Heart left ventricle (tissue), 13 donors: Measurements from ENCODE around the gene GMPPA.

Experiments used
- CTCF ChIP-seq, 12 donors: fragments of 200-600 bp; sonication (generic) in 4 of 12; IDR thresholded peaks; one replicate each; pipeline versions ENCODE4 v1.5.0 to v1.8.0; 2018 to 2022; ENCODE audit warnings: antibody characterized with exemption in 12 of 12, mild to moderate bottlenecking in 5 of 12
- POLR2A ChIP-seq, 2 donors: fragments of 450-650 bp; IDR thresholded peaks; one replicate each; pipeline ENCODE4 v1.6.1; 2017; ENCODE audit warnings: antibody characterized with exemption in 2 of 2, mild to moderate bottlenecking in 2 of 2, moderate library complexity in 2 of 2
- donor health status: ischemic (EF 13 %, LVEDD 7.1; RV severe dilation, severe dysfunction).
- donor health status: DM: no; HTN: yes; CAD: no.
- donor health status: DM: no; HTN: no; CAD: no.
- donor health status: ischemic (EF 25% LVEDD 6.9; RV normal size, moderate dysfunction).
- donor health status: ischemic (EF 25% LVEDD 5.7; RV mildly dilated, moderate dysfunction).
- donor health status: ischemic (EF 35%, LVEDD 5.7; RV mildly dilated, moderate dysfunction).
- donor health status: nonischemic (EF 11% LVEDD 7.7; RV severe dilation, severe dysfunction).
- donor health status: DM: yes; HTN: yes; CAD: no.
- donor health status: PGD.
- donor health status: ischemic (EF 29% LVEDD 5.4; RV normal size, mild dysfunction).
- donor health status: nonischemic (EF 23%, LVEDD 6.1; RV moderate dilation, normal function).

DNA sequence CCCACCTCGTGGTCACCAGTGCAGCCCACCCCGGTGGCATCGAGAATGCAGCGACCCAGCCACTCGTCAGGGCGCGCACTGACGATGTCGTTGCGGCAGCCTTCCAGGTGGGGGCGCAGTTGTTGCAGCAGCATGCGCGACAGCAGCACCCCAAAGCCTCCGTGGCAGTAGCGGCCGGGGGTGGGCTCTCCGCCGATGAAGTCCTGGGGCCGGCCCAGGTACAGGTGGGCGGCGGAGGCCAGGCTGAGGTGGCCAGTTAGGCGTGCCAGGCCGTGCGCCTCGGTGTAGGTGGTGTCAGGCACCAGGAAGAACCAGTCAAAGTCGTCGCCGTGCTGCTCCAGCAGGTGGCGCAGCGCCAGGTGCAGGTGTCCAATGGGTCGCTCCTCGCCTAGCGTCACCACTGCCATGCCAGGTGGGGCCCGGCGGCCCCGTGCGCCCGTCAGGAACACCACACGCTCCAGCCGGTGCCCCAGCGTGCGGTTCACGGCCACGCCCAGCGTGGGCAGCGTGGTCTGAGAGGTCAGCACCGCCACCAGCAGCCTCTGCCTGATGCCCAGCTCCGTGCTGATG lies 43.0 kb downstream of the GMPPA start:
- peak; percentile 73 to 95 (median 84) for TF ChIP-seq CTCF (IDR thresholded peaks at IDR 0.05)
- peak in 1 of 2 donors; percentile 19 for TF ChIP-seq POLR2A (IDR thresholded peaks at IDR 0.05)
